NOMO-1 treated with dmso at 0.1 percent for 144 hours (cell line): ENCODE results near the gene PBX1.

Experiments used
- DNase-seq: peaks from one replicate; lab custom pipeline; 2025; ENCODE audit not compliant: unreplicated experiment; lab: John Stamatoyannopoulos, UW

The PBX1 gene

DNA sequence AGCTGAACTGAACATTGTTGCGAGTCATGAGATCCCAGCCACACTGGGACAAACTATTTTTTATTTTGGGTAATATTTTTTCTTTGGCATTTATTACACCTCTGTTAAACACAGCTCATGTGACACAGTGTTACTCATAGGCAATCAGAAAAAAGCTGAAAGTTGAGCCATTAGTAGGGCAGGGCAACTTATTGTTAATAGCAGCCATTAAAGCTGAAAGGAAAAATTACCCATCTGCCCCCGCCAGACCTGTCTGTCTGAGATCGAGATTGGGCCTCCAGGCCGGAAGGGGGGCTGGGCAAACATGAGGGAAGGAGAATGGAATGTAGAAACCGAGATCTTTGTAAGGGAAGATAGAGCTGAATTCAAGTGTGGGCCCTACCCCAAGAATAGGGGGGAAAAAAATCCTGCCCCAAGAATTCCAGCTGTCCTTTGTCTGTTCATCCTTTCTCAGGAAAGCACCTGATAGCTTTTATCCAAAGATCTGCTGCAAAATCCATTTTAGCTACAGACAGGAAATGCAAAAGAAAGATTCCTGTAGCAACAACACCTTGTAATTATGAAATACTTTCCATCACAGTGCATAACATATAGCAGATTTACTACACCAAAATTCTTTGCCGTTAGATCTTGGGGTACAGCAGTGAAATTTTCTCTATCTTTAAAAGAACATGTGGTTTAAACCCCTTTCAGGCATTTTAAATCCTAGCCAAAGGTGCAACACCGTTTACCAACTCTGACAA is 212.8 kb downstream of the PBX1 start:
- DNase-seq: no peak

GRCh38 chr1:164772635-164773034 is 213.7 kb downstream of the PBX1 start:
- no peak for DNase-seq

GRCh38 chr1:164773102-164773501 is 214.1 kb downstream of the PBX1 start:
- DNase-seq: no peak

GRCh38 chr1:164774413-164774812 is 215.4 kb downstream of the PBX1 start:
- no peak for DNase-seq

GRCh38 chr1:164774819-164775654 is 216.1 kb downstream of the PBX1 start:
- DNase-seq: no peak

GRCh38 chr1:164777518-164777917 is 218.5 kb downstream of the PBX1 start:
- no peak for DNase-seq

DNA sequence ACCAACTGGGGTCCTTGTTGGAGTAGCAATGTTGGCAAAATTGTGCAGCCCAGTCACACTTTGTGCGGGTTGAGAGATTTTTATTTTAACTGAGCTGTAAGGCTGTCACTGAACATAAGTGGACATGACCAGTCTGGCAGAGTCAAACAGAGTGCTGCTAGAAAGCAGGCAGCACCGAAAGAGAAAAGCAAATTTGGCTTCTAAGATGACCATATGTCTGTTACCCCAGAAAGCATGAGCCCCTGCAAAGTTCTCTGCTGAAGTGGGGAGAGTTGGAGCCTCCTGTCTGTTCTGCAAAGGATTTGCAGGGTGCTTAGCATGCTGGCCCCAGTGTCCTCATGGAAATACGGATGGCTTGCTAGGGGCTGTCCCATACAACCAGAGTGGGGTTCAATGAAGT is 220.4 kb downstream of the PBX1 start:
- DNase-seq: no peak

GRCh38 chr1:164780111-164780812 is 221.3 kb downstream of the PBX1 start:
- DNase-seq: no peak

DNA sequence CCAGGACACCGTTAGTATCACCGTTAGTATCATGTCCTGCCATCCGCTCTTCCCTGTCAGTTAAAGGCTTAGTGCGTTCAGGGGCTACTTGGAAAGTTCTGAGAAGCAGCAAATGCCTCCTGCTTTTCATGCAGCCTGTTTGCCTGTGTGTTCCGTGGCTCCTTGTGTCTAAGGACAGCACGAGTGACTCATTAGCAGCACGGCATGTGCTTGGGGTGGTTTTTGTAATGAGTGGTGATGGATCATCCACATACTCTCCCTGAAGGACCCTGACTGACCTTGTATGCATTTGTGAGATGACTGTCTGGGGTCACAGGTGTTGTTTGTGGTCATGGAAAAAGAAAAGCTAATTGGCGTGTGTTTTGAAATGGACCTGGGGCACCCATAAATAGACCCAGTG is 221.9 kb downstream of the PBX1 start:
- no peak for DNase-seq

GRCh38 chr1:164781972-164782371 is 223.0 kb downstream of the PBX1 start:
- DNase-seq: no peak

- DNase-seq: no peak
These were observed 225.0 kb downstream of the PBX1 start for GRCh38 chr1:164783778-164784555.

- DNase-seq: no peak
These were observed 226.0 kb downstream of the PBX1 start for GRCh38 chr1:164784960-164785359.

- no peak for DNase-seq
These were observed 227.0 kb downstream of the PBX1 start for GRCh38 chr1:164785841-164786534.

DNA sequence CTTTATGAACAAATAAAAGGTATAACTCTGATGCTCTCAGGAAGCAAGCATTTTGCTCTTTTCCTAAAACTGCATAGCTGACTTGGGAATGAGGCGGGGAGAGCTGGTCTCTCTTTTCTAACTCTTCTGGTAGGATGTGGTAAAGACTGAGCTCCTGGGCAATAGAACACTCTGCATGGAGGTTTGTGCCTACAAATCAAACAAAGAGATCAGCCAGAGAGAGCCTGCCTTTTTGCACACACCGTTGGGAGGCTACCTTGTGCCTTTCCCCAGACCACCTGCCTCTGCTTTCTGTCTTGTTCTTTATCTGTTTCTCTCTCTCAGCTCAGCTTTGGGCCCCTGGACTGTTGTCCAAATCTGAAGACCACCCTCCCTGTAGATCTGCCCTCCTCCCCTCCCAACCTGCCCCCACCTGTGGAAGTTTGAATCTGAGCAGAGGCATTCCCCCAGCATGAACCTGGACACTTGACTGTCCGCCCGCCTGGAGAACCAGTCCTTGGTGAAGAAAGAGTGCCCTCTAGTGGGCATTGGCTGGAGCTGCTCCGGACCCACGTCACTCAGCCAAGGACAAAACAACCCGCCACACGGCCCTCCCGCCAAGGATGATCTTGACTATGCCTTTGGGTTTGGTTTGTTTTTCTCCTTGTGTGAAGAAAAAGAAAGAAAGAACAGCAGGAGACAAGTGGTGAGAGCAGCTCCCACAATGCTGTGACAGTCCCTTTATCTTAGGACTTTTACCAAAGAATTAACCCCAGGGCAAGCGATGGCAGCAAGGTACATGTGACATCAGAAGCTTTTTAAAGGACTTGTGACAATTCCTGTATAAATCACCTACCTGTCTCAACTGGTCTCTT is 228.2 kb downstream of the PBX1 start:
- DNase-seq: peak; percentile 24

DNA sequence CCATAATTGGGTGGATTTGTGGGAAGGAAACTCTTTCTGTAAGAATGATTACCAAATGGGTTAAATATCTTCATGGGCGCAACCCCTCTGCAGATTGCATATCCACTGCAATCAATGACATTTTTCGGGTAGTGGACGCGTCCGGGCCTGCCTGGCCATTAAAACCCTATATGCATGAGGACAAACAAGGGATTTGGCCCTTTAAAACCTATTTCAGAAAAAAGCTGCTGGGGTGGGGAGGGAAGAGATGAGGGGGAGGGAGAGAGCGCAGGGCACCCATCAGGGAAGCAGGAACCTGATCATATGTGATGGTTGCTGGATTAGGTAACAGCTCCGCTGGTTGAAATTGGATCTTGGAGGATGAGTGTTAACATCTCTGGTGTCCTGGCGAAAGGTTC is 228.8 kb downstream of the PBX1 start:
- DNase-seq: no peak

DNA sequence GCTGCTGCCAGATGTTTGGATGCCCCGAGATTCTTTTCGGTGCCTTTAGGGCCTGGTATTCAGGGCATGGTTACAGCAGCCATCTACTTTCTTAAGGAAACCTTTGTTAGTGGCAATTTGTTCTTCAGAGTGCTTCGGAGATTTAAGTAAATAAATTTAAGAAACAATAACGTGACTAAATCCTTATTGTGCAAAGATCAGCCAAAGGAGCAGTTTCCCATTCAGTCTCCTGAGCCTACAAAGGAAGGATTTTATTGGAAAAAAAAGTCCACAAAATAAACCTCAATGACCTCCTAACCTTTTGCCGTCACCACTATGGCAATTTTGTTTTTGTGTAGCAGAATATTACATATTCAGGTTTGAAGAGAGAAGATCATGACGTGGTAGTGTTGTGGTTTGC is 231.1 kb downstream of the PBX1 start:
- no peak for DNase-seq

DNA sequence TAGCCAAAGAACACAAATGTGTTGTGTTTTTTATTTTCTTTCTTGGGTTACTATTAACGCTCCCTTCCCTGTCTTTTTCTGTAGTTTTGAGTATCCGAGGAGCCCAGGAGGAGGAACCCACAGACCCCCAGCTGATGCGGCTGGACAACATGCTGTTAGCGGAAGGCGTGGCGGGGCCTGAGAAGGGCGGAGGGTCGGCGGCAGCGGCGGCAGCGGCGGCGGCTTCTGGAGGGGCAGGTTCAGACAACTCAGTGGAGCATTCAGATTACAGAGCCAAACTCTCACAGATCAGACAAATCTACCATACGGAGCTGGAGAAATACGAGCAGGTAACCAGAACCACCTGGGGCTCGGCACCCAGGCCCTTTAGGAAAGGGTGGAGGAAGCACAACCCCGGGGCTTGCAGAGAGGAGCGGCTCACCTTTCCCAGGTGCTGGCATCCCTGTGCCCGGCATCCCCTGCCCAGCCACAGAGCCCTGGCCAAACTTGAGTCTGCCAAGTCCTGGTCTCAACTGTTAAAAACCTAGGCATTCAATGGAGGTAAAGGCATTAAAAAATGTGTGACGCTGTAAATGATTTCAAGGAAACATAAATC is 233.5 kb downstream of the PBX1 start:
- no peak for DNase-seq

- DNase-seq: no peak
These were observed 235.4 kb downstream of the PBX1 start for GRCh38 chr1:164794356-164794755.

- no peak for DNase-seq
These were observed 237.9 kb downstream of the PBX1 start for GRCh38 chr1:164796916-164797315.
